GM13976 (cell line): ENCODE results near the gene PNKD.

Source experiments
- DNase-seq: peaks from one replicate; pipeline ENCODE4 v3.0.0; 2012; ENCODE audit warnings: low spot score
- in situ Hi-C: fragments of 300-500 bp; cut with MboI; formaldehyde crosslinking; loops from one replicate; pipeline ENCODE4 v1.12.0; 2022; ENCODE audit warnings: low sequenced_read_pairs, mixed read lengths, inconsistent platforms; ENCODE audit not compliant: unreplicated experiment
- TF ChIP-seq, protein P1 (sequence below): IDR thresholded peaks from 2 replicates; pipeline ENCODE4 v1.5.1; 2012; ENCODE audit warnings: borderline replicate concordance, mild to moderate bottlenecking; ENCODE audit not compliant: insufficient read depth; ENCODE audit errors: extremely low read depth, missing control alignments, control extremely low read depth

Gene PNKD

DNA sequence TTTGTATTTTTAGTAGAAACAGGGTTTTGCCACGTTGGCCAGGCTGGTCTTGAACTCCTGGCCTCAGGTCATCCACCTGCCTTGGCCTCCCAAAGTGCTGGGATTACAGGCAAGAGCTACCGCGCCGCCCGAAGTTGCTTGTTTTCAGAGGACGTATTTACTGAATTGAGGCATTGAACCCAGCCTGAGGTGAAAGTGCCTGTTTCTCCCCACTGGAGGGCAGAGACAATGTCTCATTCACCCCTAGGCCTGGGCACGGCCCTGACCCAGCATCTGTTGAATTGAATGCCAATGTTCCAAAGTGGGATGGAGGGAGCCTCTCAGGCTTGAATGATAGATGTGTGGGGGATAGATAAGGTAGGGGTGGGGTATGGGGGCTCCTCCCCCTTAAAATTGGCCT lies 26.5 kb downstream of the PNKD start:
- in situ Hi-C loops, result no loop called here
- TF ChIP-seq, protein P1, sequence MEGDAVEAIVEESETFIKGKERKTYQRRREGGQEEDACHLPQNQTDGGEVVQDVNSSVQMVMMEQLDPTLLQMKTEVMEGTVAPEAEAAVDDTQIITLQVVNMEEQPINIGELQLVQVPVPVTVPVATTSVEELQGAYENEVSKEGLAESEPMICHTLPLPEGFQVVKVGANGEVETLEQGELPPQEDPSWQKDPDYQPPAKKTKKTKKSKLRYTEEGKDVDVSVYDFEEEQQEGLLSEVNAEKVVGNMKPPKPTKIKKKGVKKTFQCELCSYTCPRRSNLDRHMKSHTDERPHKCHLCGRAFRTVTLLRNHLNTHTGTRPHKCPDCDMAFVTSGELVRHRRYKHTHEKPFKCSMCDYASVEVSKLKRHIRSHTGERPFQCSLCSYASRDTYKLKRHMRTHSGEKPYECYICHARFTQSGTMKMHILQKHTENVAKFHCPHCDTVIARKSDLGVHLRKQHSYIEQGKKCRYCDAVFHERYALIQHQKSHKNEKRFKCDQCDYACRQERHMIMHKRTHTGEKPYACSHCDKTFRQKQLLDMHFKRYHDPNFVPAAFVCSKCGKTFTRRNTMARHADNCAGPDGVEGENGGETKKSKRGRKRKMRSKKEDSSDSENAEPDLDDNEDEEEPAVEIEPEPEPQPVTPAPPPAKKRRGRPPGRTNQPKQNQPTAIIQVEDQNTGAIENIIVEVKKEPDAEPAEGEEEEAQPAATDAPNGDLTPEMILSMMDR, result no peak
- DNase-seq, result no peak

DNA sequence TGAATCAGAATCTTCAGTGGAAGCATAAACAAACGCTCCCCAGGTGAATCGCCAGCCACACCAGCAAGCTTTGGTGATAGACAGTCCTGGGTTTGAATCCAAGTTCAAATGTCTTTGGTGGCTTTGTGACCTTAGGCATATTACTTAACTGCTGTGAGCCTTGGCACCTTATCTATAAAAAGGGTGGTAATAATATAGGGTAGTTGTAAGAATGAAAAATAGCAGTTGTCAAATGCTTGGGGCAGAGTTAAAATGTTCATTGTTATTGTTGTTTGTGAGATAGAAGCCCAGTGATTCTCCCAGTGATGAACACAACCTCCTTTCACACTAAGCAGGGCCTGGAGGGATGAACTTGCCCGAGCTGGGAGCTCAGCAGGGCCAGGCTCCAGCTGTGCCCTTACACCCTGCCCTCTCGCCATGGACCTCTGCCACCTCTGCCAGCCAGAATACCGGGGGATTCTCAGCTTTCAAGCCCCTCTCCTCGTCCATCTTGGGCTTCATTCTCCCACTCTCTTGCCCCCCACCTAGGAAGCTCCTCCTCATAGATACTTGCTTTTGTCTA lies 28.1 kb downstream of the PNKD start:
- in situ Hi-C loops, result no loop called here
- no peak for DNase-seq
- TF ChIP-seq, protein P1, result no peak

DNA sequence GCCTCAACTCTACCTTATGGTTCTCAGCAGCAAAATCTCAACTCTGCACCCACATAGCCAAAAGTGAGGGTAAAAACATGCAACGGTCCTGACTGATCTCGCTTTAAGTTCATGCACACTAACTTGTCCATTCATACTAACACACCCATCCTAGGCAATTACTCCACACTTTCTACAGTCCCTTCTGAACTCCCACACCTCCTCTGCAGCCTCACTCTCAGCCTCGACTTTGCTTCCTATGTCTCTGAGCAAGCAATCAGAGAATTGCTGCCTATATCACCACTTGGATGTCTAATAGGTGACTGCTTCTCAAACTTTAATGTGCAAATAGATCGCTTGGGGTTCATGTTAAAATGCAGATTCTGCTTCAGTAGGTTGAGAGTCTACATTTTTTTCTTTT lies 29.8 kb downstream of the PNKD start:
- TF ChIP-seq, protein P1, result no peak
- in situ Hi-C loops, result loop anchor here (10.0 kb wide), 1 partner anchor 55 kb away; the partner anchor contains the start of gene CATIP
- no peak for DNase-seq

DNA sequence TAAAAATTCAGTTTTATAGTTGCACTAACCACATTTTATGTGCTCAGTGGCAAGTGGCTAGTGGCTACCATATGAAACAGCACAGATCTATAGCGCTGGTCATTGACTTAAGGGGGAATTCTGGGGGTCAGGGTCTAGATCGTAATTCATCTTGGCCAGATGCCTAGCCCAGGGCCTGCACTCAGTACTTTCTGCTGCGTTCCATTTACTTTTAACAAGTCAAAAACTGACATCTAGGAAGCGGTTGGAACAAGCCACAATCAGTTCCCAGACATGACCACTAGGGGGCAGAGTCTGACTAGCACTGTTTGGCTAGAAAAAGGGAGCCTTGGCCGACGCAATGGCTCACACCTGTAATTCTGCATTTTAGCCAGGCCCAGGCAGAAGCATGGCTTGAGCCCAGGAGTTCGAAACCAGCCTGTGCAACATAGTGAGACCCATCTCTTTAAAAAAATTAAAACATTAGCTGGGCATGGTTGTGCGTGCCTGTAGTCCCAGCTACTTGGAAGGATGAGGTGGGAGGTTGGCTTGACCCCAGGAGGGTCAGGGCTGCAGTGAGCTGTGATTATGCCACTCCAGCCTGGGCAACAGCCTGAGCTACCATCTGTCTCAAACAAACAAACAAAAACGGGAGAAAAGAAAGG lies 31.0 kb downstream of the PNKD start:
- DNase-seq, result peak; percentile 76
- in situ Hi-C loops, result loop anchor here (10.0 kb wide), 1 partner anchor 54 kb away; the partner anchor contains the start of gene CATIP
- TF ChIP-seq, protein P1, result peak; percentile 88

DNA sequence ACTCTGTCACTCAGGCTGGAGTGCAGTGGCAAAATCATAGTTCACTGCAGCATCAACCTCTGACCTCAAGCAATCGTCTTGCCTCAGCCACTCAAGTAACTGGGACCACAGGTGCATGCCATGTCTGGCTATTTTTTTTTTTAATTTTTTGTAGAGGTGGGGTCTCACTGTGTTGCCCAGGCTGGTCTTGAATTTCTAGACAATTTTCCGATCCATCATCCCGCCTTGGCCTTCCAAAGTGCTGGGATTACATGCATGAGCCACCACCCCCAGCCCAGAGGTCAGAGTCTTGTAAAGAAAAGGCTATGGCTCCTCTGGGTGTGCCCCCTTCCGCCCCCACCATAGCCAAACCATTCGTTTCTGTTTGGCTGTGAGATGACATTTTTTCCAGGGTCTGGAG lies 35.1 kb downstream of the PNKD start:
- DNase-seq, result no peak
- in situ Hi-C loops, result loop anchor here (10.0 kb wide), 1 partner anchor 49 kb away; the partner anchor contains the start of gene CATIP
- TF ChIP-seq, protein P1, result no peak

DNA sequence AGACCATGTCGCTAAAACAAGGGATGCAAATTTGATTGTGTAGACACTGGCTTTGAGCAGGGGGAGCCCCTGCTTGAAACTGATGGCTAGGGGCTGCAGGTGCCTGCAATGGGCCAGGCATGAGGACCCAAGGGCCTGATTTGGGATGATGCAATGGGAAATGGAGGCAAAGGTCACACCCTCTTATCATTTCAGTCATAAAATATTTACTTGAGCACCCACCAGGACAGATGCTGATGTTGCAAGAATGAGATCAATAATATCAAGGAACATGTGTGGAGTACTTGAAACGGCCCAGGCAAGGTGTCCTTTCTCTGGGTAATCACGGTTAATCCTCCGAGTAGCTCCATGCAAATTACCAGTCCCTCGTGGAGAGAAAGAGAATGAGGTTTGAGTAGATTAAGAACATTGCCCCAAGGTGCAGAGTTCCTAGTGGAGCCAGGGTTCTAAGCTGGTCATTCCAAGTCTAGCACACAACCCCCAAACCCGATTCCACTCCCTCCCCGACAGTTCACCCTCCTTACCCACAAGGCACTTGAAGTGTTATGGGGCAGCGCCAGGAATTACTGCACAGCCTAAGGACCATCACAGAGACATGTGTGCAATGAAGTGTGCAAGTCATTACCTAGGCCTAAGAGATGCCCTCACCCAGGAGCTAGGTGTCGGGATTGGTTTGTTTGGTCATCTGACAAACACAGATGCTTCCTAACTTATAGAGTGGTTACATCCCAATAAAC lies 36.0 kb downstream of the PNKD start:
- TF ChIP-seq, protein P1, result no peak
- DNase-seq, result no peak
- in situ Hi-C loops, result loop anchor here (10.0 kb wide), 1 partner anchor 48 kb away; the partner anchor contains the start of gene CATIP
